K562 (cell line): ENCODE results near the gene SYNPO2. TPM values are rescaled to one million over a fixed set of nuclear protein-coding genes. Genes with fewer than 3 reads are reported as not detected.

ENCODE experiments used
- ATAC-seq: fragments of 200-7000 bp; cut with Tn5 transposase; 3 replicates; pipeline ENCODE4 v1.9.1; 2020; ENCODE audit warnings: moderate library complexity
- BruUV-seq: library from RNA; stranded (reverse); fragments of 400-500 nt; replicated peaks from 2 replicates; lab custom pipeline; 2021; lab: Mats Ljungman, UMichigan
- CTCF ChIA-PET: fragments of 300-600 bp; formaldehyde crosslinking; extraction: SDS; loops from one replicate; lab custom pipeline; 2021; ENCODE audit warnings: low intra/inter-chr PET ratio; lab: Yijun Ruan, JAX
- POLR2A ChIA-PET: fragments of 300-600, 350-650 bp; sonication (Branson Sonifier 250); formaldehyde crosslinking; extraction: SDS; loops from one replicate; lab custom pipeline; 2021; ENCODE audit warnings: antibody characterized with exemption, inconsistent platforms; lab: Yijun Ruan, JAX
- DNase-seq, 4 experiments: peaks; one replicate each; pipeline versions ENCODE4 v3.0.0 to v3.0.0-alpha.2; 2011 to 2018; ENCODE audit warnings: low spot score in 3 of 4, mixed read lengths in 3 of 4; ENCODE audit errors: extremely low read depth in 1 of 4
- FAIRE-seq: peaks from 2 replicates; lab custom pipeline; 2011; peaks lifted over from hg19 to GRCh38; lab: Jason Lieb, UNC
- H2AFZ ChIP-seq: 2 replicates; pipeline ENCODE4 v1.6.0; 2011; ENCODE audit warnings: low read depth, low read length, control low read depth, inconsistent platforms
- H3K27ac ChIP-seq: fragments of 200-600 bp; 3 replicates; pipeline ENCODE4 v1.8.0; 2011; ENCODE audit warnings: low read depth, mild to moderate bottlenecking, control low read depth, inconsistent platforms, low read length, moderate library complexity, mixed read lengths; ENCODE audit errors: extremely low read depth
- H3K27me3 ChIP-seq, 2 experiments: fragments of 300-600 bp in 1 of 2; 2 replicates in 1 of 2; 3 replicates in 1 of 2; pipeline versions ENCODE4 v1.6.0 to v1.8.0; 2011; ENCODE audit warnings: inconsistent platforms in 2 of 2, low read length in 2 of 2, mild to moderate bottlenecking in 1 of 2, mixed read lengths in 1 of 2, moderate library complexity in 1 of 2; ENCODE audit not compliant: control insufficient read depth in 2 of 2, insufficient read depth in 2 of 2
- H3K36me3 ChIP-seq: fragments of 300-600 bp; 3 replicates; pipeline ENCODE4 v1.8.0; 2011; ENCODE audit warnings: mild to moderate bottlenecking, low read length, inconsistent platforms; ENCODE audit not compliant: control insufficient read depth, insufficient read depth
- H3K4me1 ChIP-seq, 2 experiments: fragments of 200-600 bp in 1 of 2; replicated peaks in 1 of 2; 2 replicates in 1 of 2; 3 replicates in 1 of 2; pipeline versions ENCODE4 v1.5.1 to v1.8.0; 2011; ENCODE audit warnings: inconsistent platforms in 2 of 2, low read length in 2 of 2, mild to moderate bottlenecking in 1 of 2, mixed read lengths in 1 of 2, moderate library complexity in 1 of 2; ENCODE audit not compliant: control insufficient read depth in 2 of 2, insufficient read depth in 2 of 2
- H3K4me2 ChIP-seq: 2 replicates; pipeline ENCODE4 v1.6.1; 2011; ENCODE audit warnings: low read length, control low read depth, inconsistent platforms, mixed read lengths; ENCODE audit not compliant: insufficient read depth
- H3K4me3 ChIP-seq: fragments of 200-600 bp; sonication (generic), shearing (Covaris generic); 2 replicates; pipeline ENCODE4 v1.5.1; 2016; ENCODE audit warnings: control low read depth, inconsistent platforms
- H3K79me2 ChIP-seq: fragments of 200-600 bp; 3 replicates; pipeline ENCODE4 v1.8.0; 2011; ENCODE audit warnings: low read length, inconsistent platforms; ENCODE audit not compliant: control insufficient read depth, insufficient read depth
- H3K9ac ChIP-seq, 2 experiments: 2 replicates each; pipeline versions ENCODE4 v1.6.0 to v1.6.1; 2011; ENCODE audit warnings: low read depth in 2 of 2, low read length in 2 of 2, control low read depth in 1 of 2, inconsistent platforms in 1 of 2, mild to moderate bottlenecking in 1 of 2, mixed read lengths in 1 of 2; ENCODE audit not compliant: insufficient read depth in 1 of 2
- H3K9me1 ChIP-seq: one replicate; pipeline ENCODE4 v1.6.0; 2011; ENCODE audit warnings: inconsistent platforms, mild to moderate bottlenecking, low read length, moderate library complexity; ENCODE audit not compliant: control insufficient read depth, insufficient read depth
- H3K9me3 ChIP-seq: replicated peaks from 2 replicates; pipeline ENCODE4 v1.5.1; 2011; ENCODE audit warnings: low read depth, low read length, inconsistent platforms; ENCODE audit not compliant: control insufficient read depth, insufficient read depth
- H4K20me1 ChIP-seq: replicated peaks from 2 replicates; pipeline ENCODE4 v1.6.1; 2011; ENCODE audit warnings: low read length, inconsistent platforms, mixed read lengths; ENCODE audit not compliant: control insufficient read depth, insufficient read depth
- CHD7 ChIP-seq: fragments of 200-600 bp; sonication (generic); IDR thresholded peaks from one replicate; pipeline ENCODE4 v1.6.1; 2012; ENCODE audit warnings: mild to moderate bottlenecking, low read depth, low read length, inconsistent platforms
- HMG20B ChIP-seq: fragments of 250-450 bp; sonication (Bioruptor Pico); IDR thresholded peaks from 2 replicates; pipeline ENCODE4 v1.5.0; 2021; ENCODE audit warnings: mild to moderate bottlenecking
- MTA1 ChIP-seq: fragments of 450-650 bp; IDR thresholded peaks from 2 replicates; pipeline ENCODE4 v1.6.1; 2017; ENCODE audit warnings: borderline replicate concordance
- SUPT5H ChIP-seq: fragments of 450-650 bp; IDR thresholded peaks from 2 replicates; pipeline ENCODE4 v1.6.1; 2016
- ZMIZ1 ChIP-seq, 2 experiments: fragments of 150-350 bp in 1 of 2; IDR thresholded peaks; 2 replicates each; pipeline ENCODE4 v1.6.1; 2012 to 2016; ENCODE audit warnings: low read depth in 2 of 2, low read length in 2 of 2, mild to moderate bottlenecking in 1 of 2, moderate library complexity in 1 of 2
- ZNF311 ChIP-seq: fragments of 250-450 bp; sonication (Bioruptor Pico); IDR thresholded peaks from 2 replicates; pipeline ENCODE4 v1.4.0; 2020; ENCODE audit warnings: mild to moderate bottlenecking, moderate library complexity
- WGBS: fragments of 100-300 bp; shearing (Covaris generic); methylation state at CpG from one replicate; pipeline ENCODE4 v1.1.6; 2016; ENCODE audit warnings: low coverage, mixed read lengths; ENCODE audit not compliant: insufficient coverage; ENCODE audit errors: missing lambda C conversion rate; 5-methylcytosine and 5-hydroxymethylcytosine counted together
- in situ Hi-C: fragments of 300-500 bp; cut with MboI; formaldehyde crosslinking; loops from 4 replicates; pipeline ENCODE4 v1.15.0; 2018; ENCODE audit warnings: inconsistent platforms, mixed read lengths
- intact Hi-C: fragments of 100-400 bp; cut with micrococcal nuclease; formaldehyde crosslinking; loops from 2 replicates; pipeline ENCODE4 v1.14.2; 2022
- polyA plus RNA-seq, 8 experiments: library from polyadenylated mRNA; depleted of rRNA in 4 of 8; stranded (reverse) in 5 of 8; unstranded in 3 of 8; fragments of >200 nt; fragmentation: Nextera tagmentation in 2 of 8; fragmentation: Illumina TruSeq in 1 of 8; extraction: Ambion mirVana in 2 of 8; extraction: Trizol in 1 of 8; gene quantifications; 2 replicates each; pipeline versions ENCODE4 v1.2.1 to v1.2.3, GENCODE V29; 2011 to 2014; ENCODE audit warnings: inconsistent platforms in 1 of 8, missing spikeins in 1 of 8
- total RNA-seq, 7 experiments: library from RNA; depleted of rRNA in 6 of 7; stranded (reverse); fragments of >200 nt in 6 of 7; fragmentation: Illumina TruSeq in 2 of 7; extraction: Trizol in 2 of 7; gene quantifications; 2 replicates each; pipeline versions ENCODE4 v1.2.1 to v1.2.3, GENCODE V29; 2011 to 2021; ENCODE audit warnings: low replicate concordance in 1 of 7

Gene SYNPO2
- total and polyA plus RNA-seq, 9 of the 15 experiments (the other 6 are each of a cell fraction or from before 2014, with no cell fraction given) = 0.03 to 0.18 TPM; not detected in 7

GRCh38 chr4:118889312-118889691, 648 bp downstream of the SYNPO2 start (continued):
- no peak for TF ChIP-seq ZMIZ1 (IDR thresholded peaks at IDR 0.05; ENCODE audit: low read depth in 2 of 2, low read length in 2 of 2)

GRCh38 chr4:118894034-118894433, 5.4 kb downstream of the SYNPO2 start:
- Histone ChIP-seq H3K79me2 (no peaks in the 10 kb centered on the region), H2AFZ (no peak overlapping the region), H3K9me3 (no peaks in the 10 kb centered on the region), H3K4me2 (no peak overlapping the region), H4K20me1 (no peaks in the 10 kb centered on the region), H3K4me3 (no peak overlapping the region), H3K27me3 (peaks cover 2 to 5% of the 10 kb centered on the region in 2 experiments; a peak in 3 of 5 replicates), H3K36me3 (no peaks in the 10 kb centered on the region), H3K27ac (no peak overlapping the region), H3K4me1 (peaks cover 0 to under 1% of the 10 kb centered on the region in 2 experiments; a peak in 1 of 5 replicates), H3K9ac (no peak overlapping the region), H3K9me1 (no peaks in the 10 kb centered on the region)
- FAIRE-seq = no peak
- CTCF ChIA-PET = no interaction called here
- 0% methylated on average over 3 of the region's 3 CpGs for WGBS
- in situ Hi-C loops = no loop called here
- POLR2A ChIA-PET = no interaction called here
- intact Hi-C loops = loop anchor here (5.0 to 10.0 kb wide), 2 partner anchors 73 to 401 kb away; no protein-coding TSS in a partner anchor
- no peak for DNase-seq
- no peak for ATAC-seq
- BruUV-seq = no TSS peak
- no peak for TF ChIP-seq CHD7
- TF ChIP-seq MTA1 = no peak
- no peak for TF ChIP-seq SUPT5H
- TF ChIP-seq ZNF311 (CRISPR knock-in tag) = no peak
- no peak for TF ChIP-seq HMG20B (CRISPR knock-in tag)
